GM23248 (cell line): Measurements from ENCODE around the gene CAMK2D.

Experiments used
- EZH2 ChIP-seq: fragments of 200-600 bp; sonication (generic); IDR thresholded peaks from 2 replicates; pipeline ENCODE4 v1.6.1; 2018; ENCODE audit warnings: antibody characterized with exemption, mild to moderate bottlenecking; ENCODE audit not compliant: insufficient read depth, poor library complexity, severe bottlenecking
- EZH2phosphoT487 ChIP-seq: fragments of 200-600 bp; sonication (generic); IDR thresholded peaks from 2 replicates; pipeline ENCODE4 v1.6.1; 2018; ENCODE audit warnings: antibody characterized with exemption, moderate library complexity, mild to moderate bottlenecking, low read depth; ENCODE audit not compliant: insufficient read depth

- TF ChIP-seq EZH2phosphoT487 = no peak
- TF ChIP-seq EZH2 = no peak
Observed at GRCh38 chr4:113750734-113751133, 10.8 kb downstream of the CAMK2D start.
